ENCODE data around the gene VOPP1.

GRCh38 chr7:55426676-55427075 is 145.6 kb downstream of the VOPP1 start:
- no peak for TF ChIP-seq CTCF (IDR thresholded peaks at IDR 0.05)
- TF ChIP-seq POLR2A (IDR thresholded peaks at IDR 0.05) = no peak
